ENCODE results near the gene IL1RAPL1.

- no peak for TF ChIP-seq CTCF (conservative IDR thresholded peaks at IDR 0.05 in 1 of 2, IDR thresholded peaks at IDR 0.05 in 1 of 2; ENCODE audit: extremely low read depth in 1 of 2, insufficient read depth in 1 of 2, low read depth in 1 of 2, low read length in 2 of 2)
- no peak for TF ChIP-seq EZH2 (IDR thresholded peaks at IDR 0.05; ENCODE audit: borderline replicate concordance, low read length)
Observed at GRCh38 chrX:29071525-29072320, 484.5 kb downstream of the IL1RAPL1 start.

Data from mammary epithelial cell (primary cell).